ENCODE data around the gene C14orf39.

Gene C14orf39

GRCh38 chr14:60512126-60512525 lies 26.3 kb upstream of the C14orf39 start:
- TF ChIP-seq CTCF (IDR thresholded peaks at IDR 0.05; ENCODE audit: low read depth, low read length), result no peak
- DNase-seq (ENCODE audit: extremely low read depth, low read depth), result no peak

- no peak for TF ChIP-seq CTCF (IDR thresholded peaks at IDR 0.05; ENCODE audit: low read depth, low read length)
- no peak for DNase-seq (ENCODE audit: extremely low read depth, low read depth)
These were observed 25.2 kb upstream of the C14orf39 start for GRCh38 chr14:60510951-60511599.

- no peak for DNase-seq (ENCODE audit: extremely low read depth, low read depth)
- no peak for TF ChIP-seq CTCF (IDR thresholded peaks at IDR 0.05; ENCODE audit: low read depth, low read length)
These were observed 24.5 kb upstream of the C14orf39 start for GRCh38 chr14:60510254-60510950.

GRCh38 chr14:60509438-60510253 lies 23.8 kb upstream of the C14orf39 start:
- DNase-seq (ENCODE audit: extremely low read depth, low read depth), result no peak
- no peak for TF ChIP-seq CTCF (IDR thresholded peaks at IDR 0.05; ENCODE audit: low read depth, low read length)

GRCh38 chr14:60508707-60509437 lies 23.0 kb upstream of the C14orf39 start, which contains the start of gene SIX6:
SIX6 (plus strand) TSS chr14:60509146; CDS start chr14:60509399, 253 bp downstream.
- DNase-seq (ENCODE audit: extremely low read depth, low read depth), result no peak
- TF ChIP-seq CTCF (IDR thresholded peaks at IDR 0.05; ENCODE audit: low read depth, low read length), result no peak

- TF ChIP-seq CTCF (IDR thresholded peaks at IDR 0.05; ENCODE audit: low read depth, low read length), result no peak
These were observed 22.5 kb upstream of the C14orf39 start for GRCh38 chr14:60508363-60508706.

More at GRCh38 chr14:60508363-60508706, 22.5 kb upstream of the C14orf39 start:
- DNase-seq (ENCODE audit: extremely low read depth, low read depth), result no peak

All from AG09319 (cell line).